ENCODE data around the gene HS3ST3B1.

DNA sequence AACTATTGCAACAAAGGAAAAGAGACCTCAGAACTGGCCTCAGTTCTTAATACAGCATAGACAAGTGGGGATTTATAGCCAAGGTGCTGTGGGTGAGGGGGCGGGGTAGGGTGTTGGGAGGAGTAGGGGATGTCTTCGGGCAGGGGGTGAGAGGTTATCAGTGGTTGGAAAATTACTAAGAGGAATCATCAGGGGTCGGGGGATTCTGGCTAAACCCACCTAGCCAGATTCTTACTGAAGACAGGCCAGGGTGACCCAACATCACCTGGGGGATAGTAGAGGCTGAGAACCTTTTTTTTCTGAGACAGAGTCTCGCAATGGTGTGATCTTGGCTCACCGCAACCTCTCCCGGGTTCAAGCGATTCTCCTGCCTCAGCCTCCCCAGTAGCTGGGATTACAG lies 32.6 kb downstream of the HS3ST3B1 start:
- TF ChIP-seq, protein P1, sequence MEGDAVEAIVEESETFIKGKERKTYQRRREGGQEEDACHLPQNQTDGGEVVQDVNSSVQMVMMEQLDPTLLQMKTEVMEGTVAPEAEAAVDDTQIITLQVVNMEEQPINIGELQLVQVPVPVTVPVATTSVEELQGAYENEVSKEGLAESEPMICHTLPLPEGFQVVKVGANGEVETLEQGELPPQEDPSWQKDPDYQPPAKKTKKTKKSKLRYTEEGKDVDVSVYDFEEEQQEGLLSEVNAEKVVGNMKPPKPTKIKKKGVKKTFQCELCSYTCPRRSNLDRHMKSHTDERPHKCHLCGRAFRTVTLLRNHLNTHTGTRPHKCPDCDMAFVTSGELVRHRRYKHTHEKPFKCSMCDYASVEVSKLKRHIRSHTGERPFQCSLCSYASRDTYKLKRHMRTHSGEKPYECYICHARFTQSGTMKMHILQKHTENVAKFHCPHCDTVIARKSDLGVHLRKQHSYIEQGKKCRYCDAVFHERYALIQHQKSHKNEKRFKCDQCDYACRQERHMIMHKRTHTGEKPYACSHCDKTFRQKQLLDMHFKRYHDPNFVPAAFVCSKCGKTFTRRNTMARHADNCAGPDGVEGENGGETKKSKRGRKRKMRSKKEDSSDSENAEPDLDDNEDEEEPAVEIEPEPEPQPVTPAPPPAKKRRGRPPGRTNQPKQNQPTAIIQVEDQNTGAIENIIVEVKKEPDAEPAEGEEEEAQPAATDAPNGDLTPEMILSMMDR (IDR thresholded peaks at IDR 0.05) = no peak
- no peak for TF ChIP-seq POLR2A (IDR thresholded peaks at IDR 0.05)
- TF ChIP-seq POLR2AphosphoS5 (IDR thresholded peaks at IDR 0.05) = no peak
- TF ChIP-seq EP300 (IDR thresholded peaks at IDR 0.05; ENCODE audit: low read depth) = no peak

All from transverse colon (tissue), 4 donors.